CD4-positive, alpha-beta T cell (primary cell): ENCODE results near the gene BRF1. TPM values are rescaled to one million over a fixed set of nuclear protein-coding genes. Genes with fewer than 3 reads are reported as not detected.
"Not testable (repeated sequence)": the region's sequence is repeated elsewhere in the genome, so short reads cannot be mapped to it uniquely, and the experiment has no call there.

ENCODE experiments used
- ATAC-seq: fragments of 200-7000 bp; cut with Tn5 transposase; one replicate; pipeline ENCODE4 v1.10.0; 2022; ENCODE audit warnings: mild to moderate bottlenecking; ENCODE audit not compliant: poor library complexity
- CTCF ChIA-PET: fragments of 350-600 bp; sonication (Branson Sonifier 250); formaldehyde crosslinking; loops from one replicate; lab custom pipeline; 2021; ENCODE audit warnings: antibody characterized with exemption, inconsistent platforms; lab: Charles Lee
- POLR2A ChIA-PET: fragments of 350-600 bp; sonication (Branson Sonifier 250); formaldehyde crosslinking; loops from one replicate; lab custom pipeline; 2021; ENCODE audit warnings: antibody characterized with exemption, inconsistent platforms; lab: Charles Lee
- DNase-seq, 14 experiments: peaks; one replicate each; pipeline ENCODE4 v3.0.0-alpha.2; 2013 to 2020; ENCODE audit warnings: mixed read lengths in 2 of 14
- H3K27ac ChIP-seq, 2 donors: one replicate each; pipeline versions ENCODE4 v1.5.1 to v1.7.0; 2013; ENCODE audit warnings: low read length in 2 of 2, low read depth in 1 of 2, mild to moderate bottlenecking in 1 of 2
- H3K27me3 ChIP-seq, 2 experiments: 1 replicate in 1 of 2; 2 replicates in 1 of 2; pipeline versions ENCODE4 v1.6.1 to v1.7.0; 2013; ENCODE audit warnings: low read length in 2 of 2, control low read depth in 1 of 2, mild to moderate bottlenecking in 1 of 2, moderate library complexity in 1 of 2; ENCODE audit not compliant: insufficient read depth in 2 of 2, control insufficient read depth in 1 of 2
- H3K36me3 ChIP-seq: one replicate; pipeline ENCODE4 v1.6.1; 2013; ENCODE audit warnings: low read length, control low read depth; ENCODE audit not compliant: insufficient read depth
- H3K4me1 ChIP-seq: one replicate; pipeline ENCODE4 v1.6.1; 2013; ENCODE audit warnings: low read length, control low read depth; ENCODE audit not compliant: insufficient read depth
- H3K4me3 ChIP-seq: one replicate; pipeline ENCODE4 v1.5.1; 2013; ENCODE audit warnings: mild to moderate bottlenecking, low read length, moderate library complexity
- H3K9me3 ChIP-seq, 2 experiments: 1 replicate in 1 of 2; 2 replicates in 1 of 2; pipeline versions ENCODE4 v1.6.1 to v1.7.0; 2013; ENCODE audit warnings: low read length in 2 of 2, mild to moderate bottlenecking in 2 of 2, control low read depth in 1 of 2, moderate library complexity in 1 of 2; ENCODE audit not compliant: control insufficient read depth in 1 of 2, insufficient read depth in 1 of 2
- H3K27ac Mint-ChIP-seq: one replicate; pipeline ENCODE4 v1.8.0; 2020; ENCODE audit warnings: mixed read lengths
- H3K27me3 Mint-ChIP-seq: one replicate; pipeline ENCODE4 v1.8.0; 2021; ENCODE audit warnings: mixed read lengths
- H3K36me3 Mint-ChIP-seq: one replicate; pipeline ENCODE4 v1.8.0; 2021; ENCODE audit warnings: low read depth, mixed read lengths
- H3K4me1 Mint-ChIP-seq: one replicate; pipeline ENCODE4 v1.8.0; 2021; ENCODE audit warnings: low read depth, mixed read lengths
- H3K4me3 Mint-ChIP-seq: one replicate; pipeline ENCODE4 v1.8.0; 2020; ENCODE audit warnings: mild to moderate bottlenecking, mixed read lengths
- H3K9me3 Mint-ChIP-seq: one replicate; pipeline ENCODE4 v1.8.0; 2020; ENCODE audit warnings: mixed read lengths
- CTCF ChIP-seq: fragments of 200-600 bp; IDR thresholded peaks from one replicate; pipeline ENCODE4 v1.8.0; 2022; ENCODE audit warnings: antibody characterized with exemption, mild to moderate bottlenecking
- intact Hi-C, 2 experiments: fragments of 100-400 bp; cut with DNase I in 1 of 2; cut with micrococcal nuclease in 1 of 2; formaldehyde crosslinking; loops; one replicate each; pipeline versions ENCODE4 v1.15.1 to v1.9.0; 2023 to 2025; cut with DNase I, micrococcal nuclease
- total RNA-seq, 174 experiments: library from RNA in 2 of 174; stranded (reverse) in 2 of 174; gene quantifications; one replicate each; pipeline ENCODE4 v1.2.3 and lab custom pipeline; 2021 to 2026

BRF1 gene
- total RNA-seq, 2 experiments from 2014 or later = 77.4 to 77.7 TPM

- Mint-ChIP-seq H3K27me3 (no peaks in the 10 kb centered on the region), H3K4me1 (peaks cover 34% of the 10 kb centered on the region), H3K9me3 (no peaks in the 10 kb centered on the region), H3K4me3 (no peak overlapping the region), H3K27ac (no peak overlapping the region), H3K36me3 (no peaks in the 10 kb centered on the region)
- H3K4me1 ChIP-seq = peaks cover 41% of the 10 kb centered on the region
- CTCF ChIA-PET = no interaction called here
- H3K27me3 ChIP-seq = no peaks in the 10 kb centered on the region
- no peak for DNase-seq
- POLR2A ChIA-PET = no interaction called here
- no peak for ATAC-seq
- no peak for TF ChIP-seq CTCF
- no peak overlapping the region for H3K27ac ChIP-seq
- H3K9me3 ChIP-seq = no peaks in the 10 kb centered on the region
- intact Hi-C loops = no loop called here
- no peak overlapping the region for H3K4me3 ChIP-seq
- no peaks in the 10 kb centered on the region for H3K36me3 ChIP-seq
Observed at GRCh38 chr14:105329411-105330150, 28.8 kb upstream of the BRF1 start.

- no peak for ATAC-seq
- intact Hi-C loops = no loop called here
- no peaks in the 10 kb centered on the region for H3K36me3 Mint-ChIP-seq
- Histone ChIP-seq H3K4me3 (no peak overlapping the region), H3K36me3 (no peaks in the 10 kb centered on the region), H3K9me3 (no peaks in the 10 kb centered on the region), H3K27me3 (no peaks in the 10 kb centered on the region), H3K27ac (no peak overlapping the region), H3K4me1 (peaks cover 37% of the 10 kb centered on the region)
- H3K4me3 Mint-ChIP-seq = no peak overlapping the region
- H3K27me3 Mint-ChIP-seq = no peaks in the 10 kb centered on the region
- H3K9me3 Mint-ChIP-seq = no peaks in the 10 kb centered on the region
- POLR2A ChIA-PET = no interaction called here
- TF ChIP-seq CTCF = no peak
- peaks cover 34% of the 10 kb centered on the region for H3K4me1 Mint-ChIP-seq
- no peak overlapping the region for H3K27ac Mint-ChIP-seq
- CTCF ChIA-PET = no interaction called here
- DNase-seq = no peak
Observed at GRCh38 chr14:105328678-105329390, 28.0 kb upstream of the BRF1 start.

GRCh38 chr14:105328070-105328677 is 27.4 kb upstream of the BRF1 start:
- Mint-ChIP-seq H3K36me3 (no peaks in the 10 kb centered on the region), H3K9me3 (no peaks in the 10 kb centered on the region), H3K27ac (no peak overlapping the region), H3K4me1 (peaks cover 38% of the 10 kb centered on the region), H3K4me3 (no peak overlapping the region), H3K27me3 (no peaks in the 10 kb centered on the region)
- intact Hi-C loops = no loop called here
- H3K36me3 ChIP-seq = no peaks in the 10 kb centered on the region
- no peak for TF ChIP-seq CTCF
- H3K4me1 ChIP-seq = peaks cover 37% of the 10 kb centered on the region
- no peaks in the 10 kb centered on the region for H3K9me3 ChIP-seq
- DNase-seq (no peak), ATAC-seq (no peak)
- H3K4me3 ChIP-seq = no peak overlapping the region
- POLR2A ChIA-PET = no interaction called here
- H3K27me3 ChIP-seq = no peaks in the 10 kb centered on the region
- H3K27ac ChIP-seq = no peak overlapping the region
- CTCF ChIA-PET = no interaction called here

GRCh38 chr14:105327695-105328045 is 26.9 kb upstream of the BRF1 start:
- H3K27me3 Mint-ChIP-seq, H3K27ac ChIP-seq, H3K27me3 ChIP-seq, H3K27ac Mint-ChIP-seq, intact Hi-C loops, H3K4me3 Mint-ChIP-seq, H3K9me3 ChIP-seq, H3K36me3 ChIP-seq, H3K4me3 ChIP-seq, H3K36me3 Mint-ChIP-seq, POLR2A ChIA-PET, CTCF ChIA-PET, DNase-seq, H3K9me3 Mint-ChIP-seq, ATAC-seq: not testable (repeated sequence)
- H3K4me1 ChIP-seq = peaks cover 34% of the 10 kb centered on the region
- peaks cover 41% of the 10 kb centered on the region for H3K4me1 Mint-ChIP-seq
